Stimulated activated CD4-positive, alpha-beta T cell treated with anti-CD3 and anti-CD28 coated beads, TNF-alpha, amount 100 ng/mL, for 48 hours (primary cell): ENCODE results near the gene SIAH2.
"Not testable (repeated sequence)": the region's sequence is repeated elsewhere in the genome, so short reads cannot be mapped to it uniquely, and the experiment has no call there.

Experiments used
- DNase-seq, 3 donors: peaks; one replicate each; pipeline ENCODE4 v3.0.0-alpha.2; 2020; ENCODE audit warnings: low read depth in 3 of 3

SIAH2 gene, protein sequence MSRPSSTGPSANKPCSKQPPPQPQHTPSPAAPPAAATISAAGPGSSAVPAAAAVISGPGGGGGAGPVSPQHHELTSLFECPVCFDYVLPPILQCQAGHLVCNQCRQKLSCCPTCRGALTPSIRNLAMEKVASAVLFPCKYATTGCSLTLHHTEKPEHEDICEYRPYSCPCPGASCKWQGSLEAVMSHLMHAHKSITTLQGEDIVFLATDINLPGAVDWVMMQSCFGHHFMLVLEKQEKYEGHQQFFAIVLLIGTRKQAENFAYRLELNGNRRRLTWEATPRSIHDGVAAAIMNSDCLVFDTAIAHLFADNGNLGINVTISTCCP

DNA sequence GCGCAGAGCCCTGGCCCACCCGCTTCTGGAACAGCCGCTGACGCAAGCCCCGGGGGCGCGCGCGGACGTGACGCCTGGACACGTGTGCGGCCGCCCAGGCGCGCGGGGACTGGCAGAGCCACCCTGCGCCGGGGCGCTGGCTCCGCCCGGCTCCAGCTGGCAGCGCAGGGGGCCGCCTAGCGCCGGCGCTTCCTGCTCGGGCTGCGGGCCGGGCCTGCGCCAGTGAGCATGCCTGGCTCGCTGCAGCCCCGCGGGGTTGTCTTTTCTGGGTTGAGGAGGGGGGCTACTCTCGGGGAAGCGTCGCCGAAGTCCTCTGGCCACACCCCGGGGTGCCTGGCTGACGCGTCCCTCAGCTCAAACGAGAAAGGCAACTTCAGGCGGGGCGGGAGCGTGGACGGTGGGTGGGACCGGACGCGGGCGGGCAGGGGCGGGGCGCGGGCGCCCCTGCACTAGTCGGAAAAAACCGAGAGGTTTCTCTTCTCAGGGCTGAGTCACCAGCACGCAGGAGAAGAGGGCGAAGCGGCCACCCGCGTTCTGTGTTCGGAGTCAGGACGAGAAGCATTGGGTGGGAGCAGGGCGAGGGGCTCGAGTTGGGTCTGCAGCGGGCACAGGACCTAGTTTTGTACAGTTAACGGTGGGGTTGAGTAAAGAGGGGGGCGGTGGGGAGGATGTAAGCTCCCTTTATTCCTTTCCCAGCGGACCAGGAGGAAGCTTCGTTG, at the start of gene SIAH2:
TSS of gene SIAH2 (minus strand) at position 48 of the 719 bp plus-strand sequence. CDS start 320 bp downstream, outside the sequence.
- DNase-seq, result peak; percentile 84 to 92 (median 87)

DNA sequence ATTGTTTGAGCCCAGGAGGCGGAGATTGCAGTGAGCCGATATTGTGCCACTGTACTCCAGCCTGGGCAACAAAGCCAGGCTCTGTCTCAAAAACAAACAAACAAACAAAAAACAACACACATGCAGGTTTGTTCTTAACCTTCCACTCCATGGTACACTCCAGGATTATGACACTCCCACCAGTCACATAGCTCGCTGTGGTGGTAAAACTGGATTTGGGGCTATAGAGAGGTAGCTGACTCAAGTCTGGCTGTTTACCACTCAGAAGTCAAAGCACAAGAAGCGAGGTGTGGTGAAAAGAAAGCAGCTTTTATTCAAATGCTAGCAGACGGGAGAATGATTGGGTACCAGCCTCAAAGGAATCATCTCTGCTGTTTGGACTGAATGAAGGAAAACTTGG, 49.0 kb upstream of the SIAH2 start:
- no peak for DNase-seq

DNA sequence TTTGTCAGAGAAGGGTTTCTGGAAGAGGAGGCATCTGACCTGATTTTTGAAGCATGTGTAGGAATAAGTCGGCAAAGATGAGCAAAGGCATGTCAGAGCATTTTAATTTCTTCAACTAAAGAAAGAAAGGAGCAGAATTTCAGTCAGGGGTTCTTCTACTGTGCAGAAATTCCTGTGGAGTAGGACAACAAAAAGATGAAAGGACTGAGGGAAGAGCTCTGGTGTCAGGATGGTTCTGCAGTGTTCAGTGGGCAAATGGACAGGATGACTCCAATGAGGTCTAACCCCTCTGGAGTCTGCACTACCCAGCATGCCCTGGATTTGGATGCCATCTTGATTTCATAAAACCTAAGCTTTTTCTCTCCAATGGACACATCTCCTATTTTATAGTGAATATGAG, 47.7 kb upstream of the SIAH2 start:
- no peak for DNase-seq

DNA sequence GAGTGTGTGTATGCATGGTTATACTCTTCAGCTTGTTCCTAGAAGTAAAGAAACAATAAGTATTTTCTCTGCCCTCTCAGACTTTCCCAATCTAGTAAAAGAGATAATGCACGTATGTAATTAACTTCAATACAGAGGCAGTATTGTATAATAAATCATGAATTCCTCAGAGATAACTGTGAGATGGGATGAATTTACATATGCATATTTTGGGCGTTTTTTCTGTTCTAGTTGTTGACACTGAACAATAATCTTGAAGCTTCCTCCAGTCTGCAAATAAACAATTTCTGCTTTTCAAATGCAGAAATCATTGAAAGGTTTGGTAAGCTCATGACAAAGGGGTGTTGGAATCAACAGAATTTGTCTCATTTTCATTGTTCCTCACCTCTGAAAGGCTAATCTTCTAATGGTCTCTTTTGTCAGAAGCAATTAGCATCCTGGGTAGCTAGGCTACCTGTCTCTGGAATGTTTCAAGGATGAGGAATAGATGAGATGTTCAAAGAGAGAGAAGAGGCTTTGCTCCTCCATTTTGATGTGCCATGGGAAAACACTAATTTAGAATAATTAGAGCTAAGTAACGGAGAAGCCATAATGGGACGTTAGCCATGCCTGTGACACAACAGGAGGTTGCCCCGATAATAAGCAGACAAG, 43.3 kb upstream of the SIAH2 start:
- DNase-seq, result no peak

DNA sequence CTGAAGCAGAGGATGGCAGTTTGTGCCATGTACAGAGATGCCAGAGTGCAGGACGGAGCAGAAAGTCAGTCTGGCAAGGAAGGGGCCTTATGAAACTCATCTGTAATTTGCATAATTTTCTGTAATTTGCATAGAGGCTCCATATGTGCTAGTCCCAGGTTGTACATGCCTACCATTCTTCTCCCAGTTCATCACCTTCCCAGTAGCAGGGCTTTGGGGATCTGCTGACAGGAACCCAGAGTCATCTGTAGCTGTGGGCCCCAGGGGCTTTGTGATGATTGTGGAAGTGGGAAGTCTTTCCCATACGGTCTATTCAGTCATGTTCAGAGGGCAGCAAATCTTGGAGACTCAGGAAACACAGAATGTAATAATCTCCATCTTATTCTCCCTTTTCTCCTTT, 42.4 kb upstream of the SIAH2 start:
- no peak for DNase-seq

DNA sequence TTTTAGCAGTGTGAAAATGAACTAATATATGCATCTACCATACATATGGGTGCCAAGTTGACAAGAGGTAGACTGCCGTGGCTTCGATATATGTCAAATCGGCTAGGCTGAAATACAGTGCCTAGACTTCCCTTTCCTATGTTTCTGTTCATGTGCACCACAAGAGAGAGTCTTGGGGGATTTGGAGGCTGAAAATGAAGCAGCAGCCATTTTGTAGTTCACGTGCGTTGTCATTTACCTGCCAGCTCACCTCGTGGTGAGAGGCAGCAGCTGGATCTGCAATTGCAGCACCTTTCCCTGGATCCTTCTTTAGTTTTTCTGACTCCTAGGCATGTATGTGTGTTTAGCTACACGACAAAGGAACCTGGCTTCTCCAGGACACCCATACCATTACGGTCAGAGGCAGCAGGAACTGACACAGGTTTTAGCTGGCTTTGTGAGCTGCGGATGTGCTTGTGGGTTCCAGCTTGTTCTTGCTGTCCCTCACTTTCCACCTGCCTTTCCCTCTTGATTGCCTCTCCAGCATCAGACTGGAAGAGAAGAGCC, 40.5 kb upstream of the SIAH2 start:
- DNase-seq, result no peak

DNA sequence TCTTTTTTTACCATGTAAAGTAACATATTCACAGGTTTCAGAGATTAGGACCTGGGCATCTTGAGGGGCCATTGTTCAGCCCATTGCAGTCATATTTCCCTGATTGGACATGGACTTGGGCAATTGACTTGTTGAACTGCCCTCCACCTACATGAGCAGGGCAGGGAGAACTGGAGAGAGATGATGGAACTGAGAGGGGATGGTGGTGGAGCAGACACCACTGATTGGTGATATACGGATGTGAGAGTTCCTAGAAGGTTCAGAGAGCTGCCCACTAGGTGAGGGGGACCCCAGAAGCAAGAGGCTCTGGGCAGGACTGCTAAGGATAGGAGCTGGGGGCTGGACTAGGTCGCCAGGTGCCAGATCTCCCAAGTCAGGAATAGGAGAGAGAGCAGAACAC, 37.8 kb upstream of the SIAH2 start:
- no peak for DNase-seq

DNA sequence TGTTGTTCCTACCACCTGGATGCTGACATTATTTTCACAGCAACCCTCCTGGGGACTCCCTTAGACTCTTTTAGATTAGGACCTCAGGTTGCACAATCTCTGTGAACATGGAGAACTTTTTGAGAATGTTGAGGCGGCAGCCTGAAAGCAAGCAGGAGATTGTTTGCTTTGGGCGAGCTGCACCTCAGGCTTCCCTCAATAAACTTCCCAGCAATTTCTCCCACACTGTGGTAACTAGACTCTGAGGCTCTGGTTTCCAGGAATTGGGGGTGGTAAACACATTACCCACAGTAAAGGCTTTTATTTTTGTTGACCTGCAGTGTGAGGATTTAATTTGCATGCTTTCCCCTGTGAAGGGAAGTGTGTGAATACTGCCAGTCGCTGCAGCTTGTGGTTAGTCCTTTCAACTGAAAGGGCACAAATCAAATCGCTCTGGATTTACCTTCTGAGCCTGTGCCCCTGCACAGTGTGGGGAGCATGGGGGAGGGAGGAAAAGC, 35.2 kb upstream of the SIAH2 start:
- DNase-seq, result no peak

DNA sequence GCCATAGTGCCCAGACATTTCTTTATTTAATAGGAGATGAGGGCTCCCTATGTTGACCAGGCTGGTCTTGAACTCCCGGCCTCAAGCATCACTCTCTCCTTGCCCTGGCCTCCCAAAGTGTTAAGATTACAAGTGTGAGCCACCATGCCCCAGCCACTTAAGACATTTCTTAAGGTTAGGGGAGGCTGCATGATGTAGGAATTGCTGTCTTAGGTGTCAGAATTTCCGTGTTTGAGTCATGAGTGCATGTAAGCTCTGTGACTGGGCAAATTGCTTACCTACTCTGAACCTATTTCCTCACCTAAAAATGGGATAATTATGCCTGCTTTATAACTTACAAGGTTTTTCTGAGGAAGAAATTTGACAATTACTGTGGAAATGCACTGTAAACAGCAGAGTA, 34.2 kb upstream of the SIAH2 start:
- DNase-seq, result no peak

DNA sequence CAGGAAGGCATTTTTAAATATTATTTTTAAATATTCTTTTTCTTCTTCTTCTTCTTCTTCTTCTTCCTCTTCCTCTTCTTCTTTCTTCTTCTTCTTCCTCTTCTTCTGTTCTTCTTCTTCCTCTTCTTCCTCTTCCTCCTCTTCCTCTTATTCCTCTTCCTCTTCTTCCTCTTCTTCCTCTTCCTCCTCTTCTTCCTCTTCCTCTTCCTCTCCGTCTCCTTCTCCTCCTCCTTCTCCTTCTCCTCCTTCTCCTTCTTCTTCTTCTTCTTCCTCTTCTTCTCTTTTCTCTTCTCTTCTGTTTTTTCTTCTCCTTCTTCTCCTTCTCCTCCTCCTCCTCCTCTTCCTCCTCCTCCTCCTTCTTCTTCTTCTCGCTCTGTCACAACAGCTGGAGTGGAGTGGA, 33.6 kb upstream of the SIAH2 start:
- not testable (repeated sequence) for DNase-seq

DNA sequence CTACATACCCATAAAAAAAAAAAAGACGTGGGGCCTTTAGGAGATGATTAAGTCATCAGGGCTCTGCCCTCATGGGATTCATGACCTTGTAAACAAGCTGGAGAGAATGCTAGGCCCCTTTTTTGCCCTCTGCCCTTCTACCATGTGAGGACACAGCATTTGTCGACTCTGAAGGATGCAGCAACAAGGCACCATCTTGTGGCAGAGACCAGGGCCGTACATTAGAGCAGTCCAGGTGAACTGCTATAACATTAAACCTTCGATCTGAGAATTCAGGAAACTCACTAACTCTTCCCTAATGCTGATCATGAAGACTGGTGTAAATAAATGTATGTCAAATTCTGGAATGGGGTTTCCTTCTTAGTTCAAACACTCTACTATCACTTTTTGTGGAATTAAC, 30.7 kb upstream of the SIAH2 start:
- DNase-seq, result no peak

DNA sequence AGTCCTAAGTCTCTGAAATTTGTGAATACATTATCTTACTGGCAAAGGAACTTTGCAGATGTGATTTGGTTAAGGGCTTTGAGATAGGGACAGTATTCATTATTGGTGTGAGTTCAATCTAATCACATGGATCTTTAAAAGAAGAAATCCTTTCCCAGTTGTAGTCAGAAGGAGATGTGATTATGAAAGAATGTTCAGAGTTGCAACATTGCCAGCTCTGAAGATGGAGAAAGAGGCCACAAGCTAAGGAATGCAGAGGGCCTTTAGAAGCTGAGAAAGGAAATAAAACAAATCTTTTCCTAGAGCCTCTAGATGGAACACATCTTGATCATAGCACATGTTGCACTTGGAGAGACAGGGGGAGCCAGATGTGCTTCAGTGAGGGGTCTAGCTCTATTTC, 27.7 kb upstream of the SIAH2 start:
- DNase-seq, result no peak

DNA sequence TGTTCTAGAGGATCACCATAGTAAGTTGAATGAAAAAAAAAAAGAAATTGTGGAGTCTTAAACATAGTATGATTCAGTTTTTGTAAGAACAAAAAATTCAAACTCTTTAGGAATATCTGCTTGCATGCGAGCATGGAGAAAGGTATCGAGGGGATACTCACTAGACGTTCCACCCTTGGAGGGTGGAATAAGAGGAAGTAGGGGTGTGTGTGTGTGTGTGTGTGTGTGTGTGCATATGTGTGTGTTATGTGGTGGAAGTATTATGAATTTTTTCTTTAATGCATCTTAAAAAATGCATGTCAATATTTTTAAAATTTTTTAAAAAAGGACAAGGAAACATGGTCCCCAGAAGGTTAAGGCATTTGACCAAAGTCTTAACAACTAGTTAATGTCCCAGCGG, 26.5 kb upstream of the SIAH2 start:
- DNase-seq, result no peak

DNA sequence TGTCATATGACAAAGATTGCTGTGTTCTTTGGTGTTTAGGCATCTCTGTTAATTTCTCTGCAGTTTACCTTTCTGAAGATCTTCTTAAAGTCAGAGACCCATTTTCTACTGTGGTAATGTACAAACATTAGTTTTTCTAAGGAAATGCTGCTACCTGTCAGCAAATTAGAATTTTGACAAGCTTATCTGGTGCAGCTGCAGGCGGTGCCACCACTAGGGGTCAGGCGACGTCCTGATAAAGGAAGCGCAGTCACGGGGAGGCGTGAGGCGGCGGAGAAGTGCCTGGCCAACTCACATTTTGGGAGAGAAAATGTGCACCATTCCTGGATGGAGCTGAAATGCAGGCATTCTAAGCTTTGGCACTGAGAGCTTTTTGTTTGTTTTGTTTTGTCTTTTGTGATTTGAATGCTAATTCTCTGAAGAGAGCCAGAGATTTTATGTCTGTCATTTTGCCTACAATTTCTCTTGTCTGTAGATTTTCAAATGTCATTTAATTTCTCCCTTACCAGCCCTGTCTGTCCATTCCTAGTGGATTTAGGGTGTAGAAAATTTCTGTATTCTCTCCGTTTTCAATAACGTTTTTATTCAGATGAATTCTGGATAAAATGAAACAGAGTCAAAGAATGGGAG, 24.9 kb upstream of the SIAH2 start:
- DNase-seq, result peak; percentile 59 to 89 (median 73)

DNA sequence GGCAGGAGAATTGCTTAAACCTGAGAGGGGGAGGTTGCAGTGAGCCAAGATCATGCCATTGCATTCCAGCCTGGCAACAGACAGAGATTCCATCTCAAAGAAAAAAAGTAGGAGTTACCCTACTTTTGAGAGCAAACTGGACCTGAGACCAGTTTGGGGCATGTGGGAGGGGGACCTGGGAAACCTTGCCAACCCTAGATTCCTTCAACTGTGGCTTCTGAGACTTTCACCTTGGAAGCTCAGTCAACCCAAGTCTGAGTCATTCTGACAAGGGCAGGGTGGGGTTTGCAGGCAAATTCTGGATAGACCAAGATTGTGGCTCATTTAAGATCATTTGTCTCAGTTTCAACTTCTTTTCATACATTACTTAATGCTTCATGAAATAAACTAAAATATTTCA, 23.8 kb upstream of the SIAH2 start:
- no peak for DNase-seq

DNA sequence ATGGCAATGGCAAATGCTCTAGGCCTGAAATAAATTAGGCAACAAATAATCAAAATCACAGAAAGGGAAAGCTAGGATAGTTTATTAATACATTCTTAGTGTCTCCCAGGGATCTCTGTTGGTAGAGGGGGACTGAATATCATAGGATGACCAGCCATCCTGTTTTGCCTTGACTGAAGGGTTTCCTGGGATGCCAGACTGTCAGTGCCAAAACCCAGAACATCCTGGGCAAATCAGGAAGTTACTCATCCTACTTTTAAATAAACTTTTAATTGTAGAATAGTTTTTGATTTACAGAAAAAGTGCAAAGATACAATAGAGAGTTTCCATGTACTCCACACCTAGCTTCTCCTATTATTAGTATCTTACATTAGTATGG, 21.8 kb upstream of the SIAH2 start:
- DNase-seq, result no peak

DNA sequence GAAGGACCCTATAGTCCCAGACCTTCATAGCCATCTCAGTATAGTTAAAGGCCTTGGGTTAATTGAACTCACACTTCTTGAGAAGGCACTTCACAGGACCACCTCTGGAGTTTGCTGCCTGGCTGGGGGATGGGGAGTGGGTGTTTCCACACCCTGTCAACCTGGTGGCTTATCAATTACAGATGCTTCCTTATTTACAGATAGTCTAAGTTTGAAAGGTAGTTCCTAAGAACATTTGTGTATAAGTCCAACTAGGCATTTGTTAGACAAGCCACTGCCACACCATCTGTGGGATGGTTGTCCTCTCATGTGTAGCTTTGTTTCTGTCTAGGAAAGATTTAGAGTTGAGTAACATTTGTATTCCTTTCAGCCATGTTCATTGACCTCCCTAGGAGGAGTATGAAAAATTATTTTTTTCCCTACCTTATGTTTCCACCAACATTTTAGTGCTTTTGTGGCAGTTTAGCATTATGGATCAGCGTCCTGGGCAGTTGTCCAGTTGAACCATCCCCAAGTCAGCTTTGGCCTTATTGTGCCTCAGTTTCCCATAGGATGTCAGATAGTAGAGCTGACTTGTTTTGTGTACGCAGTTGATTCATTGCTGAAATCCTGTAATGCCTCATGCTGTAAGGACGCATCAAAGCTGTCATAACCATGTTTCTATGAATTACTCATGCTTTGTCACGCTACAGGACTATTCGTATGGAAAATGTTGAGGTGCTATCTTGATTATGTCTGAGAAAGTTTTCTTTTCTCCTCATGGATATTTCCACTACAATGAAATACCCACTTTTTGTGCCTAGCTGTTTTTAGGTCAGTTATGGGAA, 21.2 kb upstream of the SIAH2 start:
- no peak for DNase-seq

DNA sequence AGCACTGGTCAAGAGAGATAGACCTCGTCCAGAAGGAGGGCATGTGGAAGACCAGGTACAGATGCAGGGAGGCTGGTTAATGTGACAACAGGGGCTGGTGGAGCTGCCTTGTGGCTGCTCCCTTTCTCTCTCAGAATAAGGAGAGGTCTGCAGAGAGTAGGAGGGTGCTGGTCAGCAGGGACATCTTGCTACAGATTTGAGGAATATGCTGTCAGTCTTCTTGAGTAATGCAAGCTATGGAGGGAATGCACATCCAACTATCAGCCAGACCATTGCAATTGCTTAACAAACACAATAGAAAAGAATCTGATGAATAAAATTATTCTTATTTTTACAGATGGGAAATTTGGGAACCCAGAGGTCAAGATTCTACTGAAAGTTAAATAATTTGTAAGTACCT, 20.3 kb upstream of the SIAH2 start:
- DNase-seq, result no peak

DNA sequence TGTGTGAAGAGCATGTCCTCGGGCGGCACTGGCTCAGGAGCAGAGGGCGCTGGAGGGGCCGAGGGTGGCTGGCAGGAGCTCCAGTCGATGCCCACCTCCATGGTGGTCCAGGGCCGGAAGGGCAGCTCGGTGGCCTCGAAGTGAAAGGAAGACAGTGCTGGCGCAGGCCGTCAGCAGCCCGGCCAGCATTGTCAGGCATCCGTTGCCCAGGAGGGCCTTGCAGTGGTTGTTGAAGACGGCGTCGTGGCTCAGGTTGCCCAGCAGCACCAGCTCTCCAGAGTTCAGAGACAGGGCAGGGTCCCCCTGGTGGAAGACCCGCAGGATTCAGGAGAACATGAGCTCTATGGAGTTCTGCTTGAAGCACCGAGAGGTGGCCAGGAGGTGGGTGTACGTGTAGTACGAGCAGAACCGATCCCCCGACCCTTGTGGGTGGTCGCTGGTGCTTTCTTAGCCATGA, 16.5 kb upstream of the SIAH2 start:
- DNase-seq, result no peak

DNA sequence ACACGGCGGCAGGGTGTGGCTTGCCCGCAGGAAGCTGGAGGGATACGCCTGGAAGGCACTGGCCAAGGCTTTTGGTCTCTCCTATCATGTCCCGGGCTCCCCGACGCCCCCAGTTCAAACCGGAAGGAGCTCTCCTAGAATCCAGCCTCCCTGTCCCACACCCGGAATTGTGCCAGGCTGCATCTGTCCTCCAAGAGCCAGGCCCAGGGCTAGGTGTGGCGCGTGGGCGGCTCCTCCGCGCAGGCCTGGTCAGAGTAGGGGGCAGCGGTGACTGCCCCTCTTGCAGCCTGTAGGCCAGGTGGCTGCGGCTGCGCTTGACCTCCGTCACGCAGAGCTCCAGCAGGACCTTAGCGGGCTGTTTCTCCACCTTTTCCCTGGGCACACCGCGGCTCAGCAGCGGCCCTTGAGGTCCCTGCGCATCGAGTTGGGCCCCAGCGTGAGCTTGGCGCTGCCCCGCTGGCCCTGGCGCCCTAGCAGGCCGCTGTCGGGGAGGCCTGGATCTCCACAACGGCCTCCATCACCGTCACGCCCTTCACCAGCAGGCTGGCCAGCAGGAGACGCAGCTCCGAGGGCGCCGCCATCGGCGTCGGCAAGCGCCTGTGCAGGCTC, 15.9 kb upstream of the SIAH2 start:
- no peak for DNase-seq
